Neural cell (in vitro differentiated cells): ENCODE data around the gene MFSD1. TPM values are rescaled to one million over a fixed set of nuclear protein-coding genes. Genes with fewer than 3 reads are reported as not detected.

Experiments
- H2AFZ ChIP-seq: fragments of 200-600, 300-800 bp; sonication (generic), shearing (Covaris generic); 2 replicates; pipeline ENCODE4 v1.6.0; 2014; ENCODE audit warnings: low read depth, mild to moderate bottlenecking, antibody characterized with exemption, low read length, moderate library complexity
- H3F3A ChIP-seq: fragments of 200-600 bp; shearing (Covaris generic); 2 replicates; pipeline ENCODE4 v1.6.1; 2016; ENCODE audit warnings: mild to moderate bottlenecking, moderate library complexity, mixed read lengths, antibody characterized with exemption, low read length; ENCODE audit not compliant: insufficient read depth, poor library complexity, severe bottlenecking
- H3K27ac ChIP-seq: fragments of 200-600, 300-800 bp; sonication (generic), shearing (Covaris generic); 2 replicates; pipeline ENCODE4 v1.5.1; 2014; ENCODE audit warnings: mild to moderate bottlenecking, low read length, moderate library complexity
- H3K27me3 ChIP-seq: fragments of 300-800, 200-600 bp; sonication (generic), shearing (Covaris generic); 2 replicates; pipeline ENCODE4 v1.6.0; 2014; ENCODE audit warnings: mild to moderate bottlenecking, low read depth, low read length, moderate library complexity; ENCODE audit not compliant: insufficient read depth
- H3K36me3 ChIP-seq: fragments of 300-800, 200-600 bp; sonication (generic), shearing (Covaris generic); 2 replicates; pipeline ENCODE4 v1.5.1; 2014; ENCODE audit warnings: mild to moderate bottlenecking, antibody characterized with exemption, low read length, moderate library complexity; ENCODE audit not compliant: insufficient read depth
- H3K4me2 ChIP-seq: fragments of 300-800, 200-600 bp; sonication (generic), shearing (Covaris generic); 2 replicates; pipeline ENCODE4 v1.6.0; 2014; ENCODE audit warnings: mild to moderate bottlenecking, low read length
- H3K4me3 ChIP-seq: fragments of 300-800, 200-600 bp; sonication (generic), shearing (Covaris generic); 2 replicates; pipeline ENCODE4 v1.5.1; 2014; ENCODE audit warnings: mild to moderate bottlenecking, low read length, moderate library complexity
- H3K79me2 ChIP-seq: fragments of 200-600 bp; shearing (Covaris generic); replicated peaks from 2 replicates; pipeline ENCODE4 v1.6.0; 2014; ENCODE audit warnings: mild to moderate bottlenecking, low read length, moderate library complexity; ENCODE audit not compliant: insufficient read depth
- H3K9ac ChIP-seq: fragments of 300-800, 200-600 bp; sonication (generic), shearing (Covaris generic); 2 replicates; pipeline ENCODE4 v1.6.1; 2016; ENCODE audit warnings: mild to moderate bottlenecking, low read length, mixed read lengths
- H3K9me2 ChIP-seq: fragments of 200-600 bp; shearing (Covaris generic); 2 replicates; pipeline ENCODE4 v1.6.1; 2016; ENCODE audit warnings: mild to moderate bottlenecking, low read length, mixed read lengths; ENCODE audit not compliant: insufficient read depth
- H3K9me3 ChIP-seq: fragments of 200-600, 300-800 bp; sonication (generic), shearing (Covaris generic); 2 replicates; pipeline ENCODE4 v1.6.1; 2016; ENCODE audit warnings: mild to moderate bottlenecking, mixed run types, low read length, moderate library complexity, mixed read lengths
- H4K20me1 ChIP-seq: fragments of 200-600 bp; shearing (Covaris generic); 2 replicates; pipeline ENCODE4 v1.6.1; 2016; ENCODE audit warnings: mild to moderate bottlenecking, mixed run types; ENCODE audit not compliant: insufficient read depth
- EP300 ChIP-seq: fragments of 450-650 bp; conservative IDR thresholded peaks from 2 replicates; pipeline ENCODE4 v1.6.1; 2014; ENCODE audit warnings: antibody characterized with exemption, mild to moderate bottlenecking, moderate library complexity; ENCODE audit not compliant: poor library complexity, severe bottlenecking
- EZH2 ChIP-seq: fragments of 200-600, 300-800 bp; shearing (Covaris generic), sonication (generic); IDR thresholded peaks from 2 replicates; pipeline ENCODE4 v1.6.1; 2014; ENCODE audit warnings: antibody characterized with exemption, low read length, borderline replicate concordance, mild to moderate bottlenecking; ENCODE audit not compliant: insufficient read depth, poor library complexity, severe bottlenecking
- MXI1 ChIP-seq: fragments of 450-650 bp; conservative IDR thresholded peaks from 2 replicates; pipeline ENCODE4 v1.6.1; 2014; ENCODE audit warnings: antibody characterized with exemption, mild to moderate bottlenecking; ENCODE audit not compliant: poor library complexity, severe bottlenecking
- POLR2AphosphoS5 ChIP-seq: IDR thresholded peaks from 2 replicates; pipeline ENCODE4 v1.6.1; 2012
- RAD21 ChIP-seq: fragments of 450-650 bp; conservative IDR thresholded peaks from 2 replicates; pipeline ENCODE4 v1.6.1; 2014; ENCODE audit warnings: antibody characterized with exemption, mild to moderate bottlenecking, moderate library complexity
- SMC3 ChIP-seq: fragments of 450-650 bp; conservative IDR thresholded peaks from 2 replicates; pipeline ENCODE4 v1.6.1; 2014; ENCODE audit warnings: antibody characterized with exemption, mild to moderate bottlenecking, moderate library complexity; ENCODE audit not compliant: poor library complexity
- TAF1 ChIP-seq: IDR thresholded peaks from 2 replicates; pipeline ENCODE4 v1.6.1; 2012; ENCODE audit warnings: low read depth
- polyA plus RNA-seq: library from polyadenylated mRNA; depleted of rRNA; stranded (reverse); fragments of >200 nt; gene quantifications from 2 replicates; pipeline ENCODE4 v1.2.3, GENCODE V29; 2014
- TF ChIP-seq, protein P1 (sequence below): IDR thresholded peaks from 2 replicates; pipeline ENCODE4 v1.6.1; 2012; ENCODE audit warnings: borderline replicate concordance
- TF ChIP-seq, protein P2 (sequence below): fragments of 450-650 bp; IDR thresholded peaks from 2 replicates; pipeline ENCODE4 v1.5.1; 2014; ENCODE audit warnings: antibody characterized with exemption, mild to moderate bottlenecking, moderate library complexity; ENCODE audit not compliant: poor library complexity, severe bottlenecking

Gene MFSD1
- polyA plus RNA-seq, 1 donor from 2014 or later, result 107 TPM

DNA sequence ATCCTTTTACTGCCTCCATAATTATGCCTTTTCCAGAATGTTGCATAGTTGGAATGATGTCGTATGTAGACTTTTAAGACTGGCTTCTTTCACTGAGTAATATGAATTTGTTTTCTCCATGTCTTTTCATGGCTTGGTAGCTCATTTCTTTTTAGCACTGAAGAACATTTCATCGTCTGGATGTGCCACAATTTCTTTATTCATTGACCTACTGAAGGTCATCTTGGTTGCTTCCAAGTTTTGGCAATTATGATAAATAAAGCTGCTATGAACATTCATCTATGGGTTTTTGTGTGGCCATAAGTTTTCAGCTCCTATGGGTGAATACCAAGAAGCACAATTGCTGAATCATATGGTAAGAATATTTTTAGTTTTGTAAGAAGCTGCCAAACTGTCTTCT is 46.4 kb upstream of the MFSD1 start:
- no peak overlapping the region for H3K4me3 ChIP-seq
- no peak overlapping the region for H3K9ac ChIP-seq
- no peaks in the 10 kb centered on the region for H3K9me3 ChIP-seq
- no peak overlapping the region for H3K27ac ChIP-seq
- no peak overlapping the region for H2AFZ ChIP-seq
- H3K36me3 ChIP-seq, result no peaks in the 10 kb centered on the region
- no peaks in the 10 kb centered on the region for H3F3A ChIP-seq
- H3K79me2 ChIP-seq, result no peaks in the 10 kb centered on the region
- no peak overlapping the region for H3K4me2 ChIP-seq
- no peaks in the 10 kb centered on the region for H3K27me3 ChIP-seq
- no peaks in the 10 kb centered on the region for H3K9me2 ChIP-seq
- TF ChIP-seq EP300, result no peak
- TF ChIP-seq, protein P1, sequence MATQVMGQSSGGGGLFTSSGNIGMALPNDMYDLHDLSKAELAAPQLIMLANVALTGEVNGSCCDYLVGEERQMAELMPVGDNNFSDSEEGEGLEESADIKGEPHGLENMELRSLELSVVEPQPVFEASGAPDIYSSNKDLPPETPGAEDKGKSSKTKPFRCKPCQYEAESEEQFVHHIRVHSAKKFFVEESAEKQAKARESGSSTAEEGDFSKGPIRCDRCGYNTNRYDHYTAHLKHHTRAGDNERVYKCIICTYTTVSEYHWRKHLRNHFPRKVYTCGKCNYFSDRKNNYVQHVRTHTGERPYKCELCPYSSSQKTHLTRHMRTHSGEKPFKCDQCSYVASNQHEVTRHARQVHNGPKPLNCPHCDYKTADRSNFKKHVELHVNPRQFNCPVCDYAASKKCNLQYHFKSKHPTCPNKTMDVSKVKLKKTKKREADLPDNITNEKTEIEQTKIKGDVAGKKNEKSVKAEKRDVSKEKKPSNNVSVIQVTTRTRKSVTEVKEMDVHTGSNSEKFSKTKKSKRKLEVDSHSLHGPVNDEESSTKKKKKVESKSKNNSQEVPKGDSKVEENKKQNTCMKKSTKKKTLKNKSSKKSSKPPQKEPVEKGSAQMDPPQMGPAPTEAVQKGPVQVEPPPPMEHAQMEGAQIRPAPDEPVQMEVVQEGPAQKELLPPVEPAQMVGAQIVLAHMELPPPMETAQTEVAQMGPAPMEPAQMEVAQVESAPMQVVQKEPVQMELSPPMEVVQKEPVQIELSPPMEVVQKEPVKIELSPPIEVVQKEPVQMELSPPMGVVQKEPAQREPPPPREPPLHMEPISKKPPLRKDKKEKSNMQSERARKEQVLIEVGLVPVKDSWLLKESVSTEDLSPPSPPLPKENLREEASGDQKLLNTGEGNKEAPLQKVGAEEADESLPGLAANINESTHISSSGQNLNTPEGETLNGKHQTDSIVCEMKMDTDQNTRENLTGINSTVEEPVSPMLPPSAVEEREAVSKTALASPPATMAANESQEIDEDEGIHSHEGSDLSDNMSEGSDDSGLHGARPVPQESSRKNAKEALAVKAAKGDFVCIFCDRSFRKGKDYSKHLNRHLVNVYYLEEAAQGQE, result no peak
- TF ChIP-seq RAD21, result no peak
- TF ChIP-seq POLR2AphosphoS5, result no peak
- TF ChIP-seq TAF1, result no peak
- no peak for TF ChIP-seq EZH2
- no peak for TF ChIP-seq MXI1
- TF ChIP-seq, protein P2, sequence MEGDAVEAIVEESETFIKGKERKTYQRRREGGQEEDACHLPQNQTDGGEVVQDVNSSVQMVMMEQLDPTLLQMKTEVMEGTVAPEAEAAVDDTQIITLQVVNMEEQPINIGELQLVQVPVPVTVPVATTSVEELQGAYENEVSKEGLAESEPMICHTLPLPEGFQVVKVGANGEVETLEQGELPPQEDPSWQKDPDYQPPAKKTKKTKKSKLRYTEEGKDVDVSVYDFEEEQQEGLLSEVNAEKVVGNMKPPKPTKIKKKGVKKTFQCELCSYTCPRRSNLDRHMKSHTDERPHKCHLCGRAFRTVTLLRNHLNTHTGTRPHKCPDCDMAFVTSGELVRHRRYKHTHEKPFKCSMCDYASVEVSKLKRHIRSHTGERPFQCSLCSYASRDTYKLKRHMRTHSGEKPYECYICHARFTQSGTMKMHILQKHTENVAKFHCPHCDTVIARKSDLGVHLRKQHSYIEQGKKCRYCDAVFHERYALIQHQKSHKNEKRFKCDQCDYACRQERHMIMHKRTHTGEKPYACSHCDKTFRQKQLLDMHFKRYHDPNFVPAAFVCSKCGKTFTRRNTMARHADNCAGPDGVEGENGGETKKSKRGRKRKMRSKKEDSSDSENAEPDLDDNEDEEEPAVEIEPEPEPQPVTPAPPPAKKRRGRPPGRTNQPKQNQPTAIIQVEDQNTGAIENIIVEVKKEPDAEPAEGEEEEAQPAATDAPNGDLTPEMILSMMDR, result no peak
- no peak for TF ChIP-seq SMC3
- H4K20me1 ChIP-seq, result no peaks in the 10 kb centered on the region

DNA sequence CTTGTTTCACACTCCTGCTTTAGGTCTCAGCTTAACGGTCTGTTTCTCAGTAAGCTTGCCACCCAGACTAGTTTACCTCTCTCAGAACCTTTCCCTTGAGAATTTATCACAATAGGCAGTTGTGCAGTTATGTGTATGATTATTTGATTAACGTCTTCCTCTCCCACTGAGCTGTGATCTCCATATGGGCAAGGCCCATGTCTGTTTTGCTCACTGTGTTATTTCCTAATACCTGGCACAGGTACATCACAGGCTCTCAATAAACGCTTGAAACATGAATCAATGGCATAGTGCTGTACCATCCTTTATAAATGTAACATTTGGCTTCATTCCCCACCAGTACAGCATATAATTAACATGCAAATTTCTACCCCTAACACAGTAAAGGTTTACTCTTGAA is 40.5 kb upstream of the MFSD1 start:
- Histone ChIP-seq H3K79me2 (no peaks in the 10 kb centered on the region), H3K27me3 (no peaks in the 10 kb centered on the region), H3F3A (no peaks in the 10 kb centered on the region), H3K9me2 (no peaks in the 10 kb centered on the region), H3K36me3 (no peaks in the 10 kb centered on the region), H3K27ac (no peak overlapping the region), H3K4me2 (no peak overlapping the region), H3K9me3 (no peaks in the 10 kb centered on the region), H4K20me1 (no peaks in the 10 kb centered on the region), H3K4me3 (no peak overlapping the region), H2AFZ (no peak overlapping the region), H3K9ac (no peak overlapping the region)
- TF ChIP-seq POLR2AphosphoS5, result no peak
- no peak for TF ChIP-seq MXI1
- TF ChIP-seq EZH2, result no peak
- TF ChIP-seq, protein P2, result no peak
- TF ChIP-seq EP300, result no peak
- TF ChIP-seq TAF1, result no peak
- TF ChIP-seq, protein P1, result no peak
- no peak for TF ChIP-seq RAD21
- no peak for TF ChIP-seq SMC3
